Neural cell (in vitro differentiated cells): Measurements from ENCODE around the gene MEIS1.

ENCODE experiments used
- CTCF ChIP-seq: fragments of 450-650 bp; IDR thresholded peaks from 2 replicates; pipeline ENCODE4 v1.5.1; 2014; ENCODE audit warnings: antibody characterized with exemption, mild to moderate bottlenecking, moderate library complexity; ENCODE audit not compliant: poor library complexity, severe bottlenecking
- EP300 ChIP-seq: fragments of 450-650 bp; conservative IDR thresholded peaks from 2 replicates; pipeline ENCODE4 v1.6.1; 2014; ENCODE audit warnings: antibody characterized with exemption, mild to moderate bottlenecking, moderate library complexity; ENCODE audit not compliant: poor library complexity, severe bottlenecking
- EZH2 ChIP-seq: fragments of 200-600, 300-800 bp; shearing (Covaris generic), sonication (generic); IDR thresholded peaks from 2 replicates; pipeline ENCODE4 v1.6.1; 2014; ENCODE audit warnings: antibody characterized with exemption, low read length, borderline replicate concordance, mild to moderate bottlenecking; ENCODE audit not compliant: insufficient read depth, poor library complexity, severe bottlenecking
- POLR2AphosphoS5 ChIP-seq: IDR thresholded peaks from 2 replicates; pipeline ENCODE4 v1.6.1; 2012
- RAD21 ChIP-seq: fragments of 450-650 bp; conservative IDR thresholded peaks from 2 replicates; pipeline ENCODE4 v1.6.1; 2014; ENCODE audit warnings: antibody characterized with exemption, mild to moderate bottlenecking, moderate library complexity
- TAF1 ChIP-seq: IDR thresholded peaks from 2 replicates; pipeline ENCODE4 v1.6.1; 2012; ENCODE audit warnings: low read depth
- TF ChIP-seq, protein P1 (sequence below): IDR thresholded peaks from 2 replicates; pipeline ENCODE4 v1.6.1; 2012; ENCODE audit warnings: borderline replicate concordance

- TF ChIP-seq POLR2AphosphoS5 (no peak), CTCF (no peak), EZH2 (no peak), RAD21 (no peak), EP300 (no peak), TAF1 (no peak)
- TF ChIP-seq, protein P1, sequence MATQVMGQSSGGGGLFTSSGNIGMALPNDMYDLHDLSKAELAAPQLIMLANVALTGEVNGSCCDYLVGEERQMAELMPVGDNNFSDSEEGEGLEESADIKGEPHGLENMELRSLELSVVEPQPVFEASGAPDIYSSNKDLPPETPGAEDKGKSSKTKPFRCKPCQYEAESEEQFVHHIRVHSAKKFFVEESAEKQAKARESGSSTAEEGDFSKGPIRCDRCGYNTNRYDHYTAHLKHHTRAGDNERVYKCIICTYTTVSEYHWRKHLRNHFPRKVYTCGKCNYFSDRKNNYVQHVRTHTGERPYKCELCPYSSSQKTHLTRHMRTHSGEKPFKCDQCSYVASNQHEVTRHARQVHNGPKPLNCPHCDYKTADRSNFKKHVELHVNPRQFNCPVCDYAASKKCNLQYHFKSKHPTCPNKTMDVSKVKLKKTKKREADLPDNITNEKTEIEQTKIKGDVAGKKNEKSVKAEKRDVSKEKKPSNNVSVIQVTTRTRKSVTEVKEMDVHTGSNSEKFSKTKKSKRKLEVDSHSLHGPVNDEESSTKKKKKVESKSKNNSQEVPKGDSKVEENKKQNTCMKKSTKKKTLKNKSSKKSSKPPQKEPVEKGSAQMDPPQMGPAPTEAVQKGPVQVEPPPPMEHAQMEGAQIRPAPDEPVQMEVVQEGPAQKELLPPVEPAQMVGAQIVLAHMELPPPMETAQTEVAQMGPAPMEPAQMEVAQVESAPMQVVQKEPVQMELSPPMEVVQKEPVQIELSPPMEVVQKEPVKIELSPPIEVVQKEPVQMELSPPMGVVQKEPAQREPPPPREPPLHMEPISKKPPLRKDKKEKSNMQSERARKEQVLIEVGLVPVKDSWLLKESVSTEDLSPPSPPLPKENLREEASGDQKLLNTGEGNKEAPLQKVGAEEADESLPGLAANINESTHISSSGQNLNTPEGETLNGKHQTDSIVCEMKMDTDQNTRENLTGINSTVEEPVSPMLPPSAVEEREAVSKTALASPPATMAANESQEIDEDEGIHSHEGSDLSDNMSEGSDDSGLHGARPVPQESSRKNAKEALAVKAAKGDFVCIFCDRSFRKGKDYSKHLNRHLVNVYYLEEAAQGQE: no peak
Observed at GRCh38 chr2:66548422-66548821, 113.5 kb downstream of the MEIS1 start.
